Mucosa of descending colon (tissue), 3 donors: ENCODE measurements around the gene RAMACL. TPM values are rescaled to one million over a fixed set of nuclear protein-coding genes. Genes with fewer than 3 reads are reported as not detected.
A peak's percentile ranks its signal among the peaks of the same experiment; 100 is the strongest.

Experiments
- ATAC-seq: fragments of 200-7000 bp; cut with Tn5 transposase; one replicate; pipeline ENCODE4 v1.9.1; 2020; ENCODE audit warnings: mild to moderate bottlenecking, moderate library complexity
- DNase-seq, 3 donors: peaks; one replicate each; pipeline ENCODE4 v3.0.0-alpha.2; 2020
- H3K36me3 ChIP-seq: fragments of 200-600 bp; one replicate; pipeline ENCODE4 v1.8.0; 2021; ENCODE audit warnings: low read depth, mild to moderate bottlenecking
- H3K4me1 ChIP-seq: fragments of 200-600 bp; one replicate; pipeline ENCODE4 v1.8.0; 2021; ENCODE audit warnings: low read depth, mild to moderate bottlenecking
- H3K4me3 ChIP-seq: fragments of 200-600 bp; one replicate; pipeline ENCODE4 v1.8.0; 2021; ENCODE audit warnings: mild to moderate bottlenecking
- H3K9me3 ChIP-seq: fragments of 200-600 bp; one replicate; pipeline ENCODE4 v1.8.0; 2021; ENCODE audit warnings: mild to moderate bottlenecking
- intact Hi-C, 2 donors: fragments of 100-400 bp; cut with DNase I in 1 of 2; cut with micrococcal nuclease in 1 of 2; formaldehyde crosslinking; loops; one replicate each; pipeline versions ENCODE4 v1.11.0 to v1.11.1; 2022; cut with DNase I, micrococcal nuclease
- total RNA-seq, 3 donors: library from RNA; stranded (reverse); fragmentation: NEBNext Ultra II Directional in 2 of 3; extraction: Animal tissue kit (Norgen Biotek cat#: 25700) in 2 of 3; gene quantifications; one replicate each; pipeline versions ENCODE4 v1.2.1 to v1.2.4, GENCODE V29; 2021 to 2023
- TF ChIP-seq, protein P1 (sequence below): fragments of 200-600 bp; IDR thresholded peaks from one replicate; pipeline ENCODE4 v1.8.0; 2022; ENCODE audit warnings: antibody characterized with exemption, mild to moderate bottlenecking
- donor health status: DM: no; HTN: no; CAD: no; lungs with moderate emphysema.
- donor health status: DM: no; HTN: no; CAD: no.
- donor health status: DM: no; HTN: yes; CAD: no.

The RAMACL gene
- total RNA-seq, 3 donors from 2014 or later = 0.66 to 1.7 (median 0.92) TPM

DNA sequence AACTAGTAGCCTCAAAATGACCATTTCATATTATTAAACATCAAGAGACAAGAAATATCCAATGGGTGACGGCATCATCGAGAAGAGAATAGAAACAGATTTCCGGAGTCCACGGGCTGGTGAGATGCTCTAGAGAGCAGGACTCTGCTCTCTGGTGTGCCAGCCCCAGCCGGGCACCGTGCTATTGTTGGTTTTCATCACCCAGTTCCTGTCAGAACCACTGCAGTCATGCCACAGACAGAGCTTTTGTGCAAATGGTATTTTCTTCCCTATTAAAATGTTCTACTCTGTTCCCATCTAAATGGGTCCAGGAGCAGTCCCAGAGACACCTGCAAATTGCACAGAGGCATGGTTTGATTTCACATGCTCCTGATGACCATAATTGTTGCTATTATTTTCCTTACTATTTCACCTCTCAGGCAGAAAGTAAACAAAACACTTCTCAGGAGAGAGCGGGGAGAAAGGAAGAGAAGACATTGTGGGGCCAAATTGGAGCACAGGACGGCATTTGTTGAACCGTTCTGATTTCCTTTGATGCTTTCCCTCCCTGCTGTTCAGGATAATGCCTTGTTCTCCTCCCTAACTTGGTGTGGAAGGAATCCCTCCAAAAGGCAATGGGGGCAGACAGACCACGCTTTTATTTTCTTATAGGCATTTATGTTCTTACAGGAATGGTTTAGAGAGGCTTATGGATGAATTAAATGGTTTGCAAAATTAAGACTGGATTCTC is 11.4 kb upstream of the RAMACL start:
- Histone ChIP-seq H3K4me3 (no peak overlapping the region), H3K9me3 (no peaks in the 10 kb centered on the region), H3K4me1 (no peaks in the 10 kb centered on the region), H3K36me3 (no peaks in the 10 kb centered on the region)
- TF ChIP-seq, protein P1, sequence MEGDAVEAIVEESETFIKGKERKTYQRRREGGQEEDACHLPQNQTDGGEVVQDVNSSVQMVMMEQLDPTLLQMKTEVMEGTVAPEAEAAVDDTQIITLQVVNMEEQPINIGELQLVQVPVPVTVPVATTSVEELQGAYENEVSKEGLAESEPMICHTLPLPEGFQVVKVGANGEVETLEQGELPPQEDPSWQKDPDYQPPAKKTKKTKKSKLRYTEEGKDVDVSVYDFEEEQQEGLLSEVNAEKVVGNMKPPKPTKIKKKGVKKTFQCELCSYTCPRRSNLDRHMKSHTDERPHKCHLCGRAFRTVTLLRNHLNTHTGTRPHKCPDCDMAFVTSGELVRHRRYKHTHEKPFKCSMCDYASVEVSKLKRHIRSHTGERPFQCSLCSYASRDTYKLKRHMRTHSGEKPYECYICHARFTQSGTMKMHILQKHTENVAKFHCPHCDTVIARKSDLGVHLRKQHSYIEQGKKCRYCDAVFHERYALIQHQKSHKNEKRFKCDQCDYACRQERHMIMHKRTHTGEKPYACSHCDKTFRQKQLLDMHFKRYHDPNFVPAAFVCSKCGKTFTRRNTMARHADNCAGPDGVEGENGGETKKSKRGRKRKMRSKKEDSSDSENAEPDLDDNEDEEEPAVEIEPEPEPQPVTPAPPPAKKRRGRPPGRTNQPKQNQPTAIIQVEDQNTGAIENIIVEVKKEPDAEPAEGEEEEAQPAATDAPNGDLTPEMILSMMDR = no peak
- DNase-seq = no peak
- intact Hi-C loops = no loop called here
- ATAC-seq = no peak

DNA sequence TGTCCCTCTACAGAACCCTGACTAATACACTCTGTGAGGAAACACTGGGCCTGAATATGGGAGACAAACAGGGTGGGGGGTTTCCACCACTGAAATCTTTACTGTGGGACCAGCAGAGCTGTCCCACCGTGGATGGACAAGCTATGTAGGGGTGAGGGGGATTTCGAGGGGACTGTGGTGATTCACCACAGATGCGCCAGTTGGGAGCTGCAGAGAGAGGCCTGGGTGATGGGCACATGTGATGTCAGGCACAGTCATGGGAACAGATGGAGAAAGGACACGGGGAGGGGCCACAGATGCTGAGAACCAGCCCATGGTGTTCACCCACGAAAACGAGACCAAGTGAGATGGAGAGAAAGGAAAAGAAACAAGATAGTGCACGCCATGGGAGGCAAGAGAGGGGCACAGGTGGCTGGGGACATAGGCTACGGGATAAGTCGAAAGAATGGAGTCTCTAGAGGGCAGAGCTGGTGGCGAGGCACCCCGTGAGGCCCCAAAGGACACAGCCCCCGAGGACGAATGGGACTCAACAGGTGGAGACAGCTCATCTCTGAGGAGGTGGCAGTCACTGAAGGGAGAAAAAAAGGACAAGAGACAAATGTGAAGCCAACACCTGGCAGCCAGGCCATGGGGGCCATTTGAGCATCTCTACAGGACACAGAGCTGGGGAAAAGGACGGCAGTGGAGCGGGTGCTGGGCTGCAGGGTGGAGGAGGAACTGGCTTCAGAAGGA is 10.5 kb upstream of the RAMACL start:
- no peak for ATAC-seq
- H3K4me3 ChIP-seq = no peak overlapping the region
- no peaks in the 10 kb centered on the region for H3K9me3 ChIP-seq
- no peaks in the 10 kb centered on the region for H3K36me3 ChIP-seq
- DNase-seq = peak in 1 of 3 donors; percentile 6
- TF ChIP-seq, protein P1 = no peak
- intact Hi-C loops = no loop called here
- no peaks in the 10 kb centered on the region for H3K4me1 ChIP-seq

GRCh38 chr6:166595949-166596348 is 9.5 kb upstream of the RAMACL start:
- Histone ChIP-seq H3K4me1 (no peaks in the 10 kb centered on the region), H3K9me3 (no peaks in the 10 kb centered on the region), H3K36me3 (no peaks in the 10 kb centered on the region), H3K4me3 (no peak overlapping the region)
- peak; percentile 40 for ATAC-seq
- TF ChIP-seq, protein P1 = no peak
- peak in 1 of 3 donors; percentile 6 for DNase-seq
- intact Hi-C loops = no loop called here

DNA sequence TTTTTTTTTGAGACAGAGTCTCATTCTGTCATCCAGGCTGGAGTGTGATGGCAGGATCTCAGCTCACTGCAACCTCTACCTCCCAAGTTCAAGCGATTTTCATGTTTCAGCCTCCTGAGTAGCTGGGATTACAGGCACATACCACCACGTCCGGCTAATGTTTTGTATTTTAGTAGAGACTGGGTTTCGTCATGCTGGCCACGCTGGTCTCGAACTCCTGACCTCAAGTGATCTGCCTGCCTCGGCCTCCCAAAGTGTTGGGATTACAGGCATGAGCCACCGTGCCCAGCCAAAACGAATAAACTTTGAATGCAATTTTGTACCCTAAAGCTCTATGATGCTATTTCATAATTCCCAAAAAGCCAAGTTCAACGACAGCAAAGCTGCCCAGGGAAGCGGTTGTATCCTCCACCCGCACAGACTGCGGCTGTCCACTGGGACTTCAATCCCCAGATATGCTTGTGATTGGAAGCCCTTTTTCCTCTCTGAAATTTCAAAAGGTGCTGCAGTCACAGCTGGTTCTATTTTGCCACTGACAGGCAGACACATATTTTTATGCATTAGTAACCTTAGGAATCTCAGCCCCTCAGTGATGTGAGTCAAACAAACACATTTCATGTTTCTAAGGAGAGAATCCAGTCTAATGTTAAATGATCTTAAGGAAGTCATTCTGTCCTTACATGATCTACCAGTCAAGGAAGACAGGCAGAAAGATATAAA is 8.7 kb upstream of the RAMACL start:
- DNase-seq = no peak
- Histone ChIP-seq H3K36me3 (no peaks in the 10 kb centered on the region), H3K4me1 (no peaks in the 10 kb centered on the region), H3K4me3 (no peak overlapping the region), H3K9me3 (no peaks in the 10 kb centered on the region)
- intact Hi-C loops = no loop called here
- ATAC-seq = no peak
- TF ChIP-seq, protein P1 = no peak

- DNase-seq = no peak
- TF ChIP-seq, protein P1 = no peak
These were observed 6.3 kb upstream of the RAMACL start for GRCh38 chr6:166592821-166593220.

More at GRCh38 chr6:166592821-166593220, 6.3 kb upstream of the RAMACL start:
- no peak for ATAC-seq
- intact Hi-C loops = no loop called here
- H3K4me3 ChIP-seq = no peak overlapping the region
- H3K9me3 ChIP-seq = no peaks in the 10 kb centered on the region
- H3K4me1 ChIP-seq = peaks cover 6% of the 10 kb centered on the region
- H3K36me3 ChIP-seq = no peaks in the 10 kb centered on the region
